ENCODE results near the gene MEI1.

MEI1 gene

GRCh38 chr22:41841085-41841712, 141.9 kb downstream of the MEI1 start:
- DNase-seq (ENCODE audit: low read depth in 2 of 2) = no peak

- DNase-seq (ENCODE audit: low read depth in 2 of 2) = no peak
These were observed 144.0 kb downstream of the MEI1 start for GRCh38 chr22:41842996-41843970.

GRCh38 chr22:41844036-41844435, 144.7 kb downstream of the MEI1 start:
- no peak for DNase-seq (ENCODE audit: low read depth in 2 of 2)

- no peak for DNase-seq (ENCODE audit: low read depth in 2 of 2)
These were observed 145.2 kb downstream of the MEI1 start for GRCh38 chr22:41844513-41844912.

GRCh38 chr22:41845380-41846267, 146.3 kb downstream of the MEI1 start:
- no peak for DNase-seq (ENCODE audit: low read depth in 2 of 2)

- DNase-seq (ENCODE audit: low read depth in 2 of 2) = no peak
These were observed 147.1 kb downstream of the MEI1 start for GRCh38 chr22:41846268-41846987.

- no peak for DNase-seq (ENCODE audit: low read depth in 2 of 2)
These were observed 148.0 kb downstream of the MEI1 start for GRCh38 chr22:41847300-41847699.

- no peak for DNase-seq (ENCODE audit: low read depth in 2 of 2)
These were observed 149.2 kb downstream of the MEI1 start for GRCh38 chr22:41848468-41848867.

Data from activated CD8-positive, alpha-beta memory T cell treated with anti-CD3 and anti-CD28 coated beads for 4 hours (primary cell).